ENCODE results near the gene RASGRP4. TPM values are rescaled to one million over a fixed set of nuclear protein-coding genes. Genes with fewer than 3 reads are reported as not detected.

RASGRP4 gene
- total RNA-seq, 1 donor from 2014 or later, result not detected

DNA sequence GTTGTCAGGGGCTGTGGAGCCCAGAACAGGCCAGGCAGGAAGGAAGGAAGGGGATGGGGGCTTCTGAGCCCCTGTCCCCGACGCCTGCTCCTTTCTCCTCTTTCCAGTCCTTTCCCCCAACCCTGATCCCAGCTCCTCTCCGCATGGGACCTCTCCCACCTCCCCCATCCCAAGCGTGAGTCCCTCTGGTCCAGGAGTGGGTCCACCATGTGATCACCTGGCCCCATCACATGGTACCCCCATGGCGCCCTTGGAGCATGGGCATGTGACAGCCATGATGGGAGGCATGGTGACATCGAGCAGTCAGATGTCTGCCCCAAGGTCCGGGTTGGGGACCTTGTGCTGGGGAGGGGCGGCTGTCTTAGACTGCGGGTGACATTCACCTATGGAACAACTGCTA lies 16.7 kb upstream of the RASGRP4 start:
- TF ChIP-seq CTCF (IDR thresholded peaks at IDR 0.05; ENCODE audit: insufficient read depth, low read depth, low read length), result no peak
- no peak for TF ChIP-seq EZH2 (IDR thresholded peaks at IDR 0.05; ENCODE audit: insufficient read depth, low read length)

DNA sequence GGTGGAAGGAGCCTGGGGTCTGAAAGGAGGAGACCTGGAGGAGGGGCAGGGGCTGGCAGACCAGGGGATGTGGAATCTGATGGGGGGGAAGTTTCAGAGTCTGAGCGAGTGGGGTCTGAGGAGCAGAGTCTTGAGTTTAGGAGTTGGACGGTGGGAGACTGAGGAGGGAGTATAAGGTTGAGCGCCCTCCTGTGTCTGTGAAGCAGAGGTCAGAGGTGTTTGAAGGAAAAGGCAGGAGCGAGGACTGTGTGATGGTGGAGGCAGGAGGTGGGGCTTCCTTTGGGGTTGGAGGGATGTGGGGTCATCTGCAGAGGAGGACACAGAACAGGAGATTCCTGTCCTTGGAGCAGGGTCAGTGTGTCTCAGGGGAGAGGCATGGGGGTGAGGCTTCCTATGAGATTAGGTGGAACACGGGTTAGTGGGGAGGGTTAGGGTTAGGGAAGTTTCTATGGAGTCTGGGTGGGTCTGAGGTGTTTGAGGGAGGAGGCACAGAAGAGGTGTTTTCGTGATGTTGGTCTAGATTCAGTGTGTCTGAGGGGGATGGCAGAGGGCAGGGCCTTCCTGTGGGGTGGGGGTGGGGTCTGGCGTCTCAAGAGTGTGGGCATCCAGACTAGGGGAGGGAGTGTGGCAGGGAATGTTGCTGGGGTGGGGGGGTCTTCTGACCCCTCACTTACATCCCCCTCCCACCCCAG lies 15.8 kb upstream of the RASGRP4 start:
- no peak overlapping the region for H3K4me3 ChIP-seq (ENCODE audit: insufficient read depth, low read depth, low read length)
- no peaks in the 10 kb centered on the region for H4K20me1 ChIP-seq (ENCODE audit: insufficient read depth, low read length)
- H3K4me1 ChIP-seq (ENCODE audit: insufficient read depth, low read length), result no peaks in the 10 kb centered on the region
- no peaks in the 10 kb centered on the region for H3K9me3 ChIP-seq (ENCODE audit: insufficient read depth, low read depth, low read length)
- no peak overlapping the region for H2AFZ ChIP-seq (ENCODE audit: low read depth, low read length)
- Mint-ChIP-seq H3K27me3 (ENCODE audit: low read depth, unreplicated experiment) (peaks cover 22% of the 10 kb centered on the region), H3K4me3 (ENCODE audit: unreplicated experiment) (no peak overlapping the region), H3K36me3 (ENCODE audit: low read depth, unreplicated experiment) (no peaks in the 10 kb centered on the region), H3K9me3 (ENCODE audit: unreplicated experiment) (no peaks in the 10 kb centered on the region), H3K4me1 (ENCODE audit: low read depth, unreplicated experiment) (no peaks in the 10 kb centered on the region), H3K27ac (ENCODE audit: unreplicated experiment) (no peak overlapping the region)
- DNase-seq (ENCODE audit: low read depth) (no peak), FAIRE-seq (no peak)
- H3K9ac ChIP-seq (ENCODE audit: low read length), result no peak overlapping the region
- no peaks in the 10 kb centered on the region for H3K36me3 ChIP-seq (ENCODE audit: insufficient read depth, low read length)
- no peak overlapping the region for H3K27ac ChIP-seq (ENCODE audit: low read depth, low read length)
- no peaks in the 10 kb centered on the region for H3K79me2 ChIP-seq (ENCODE audit: insufficient read depth, low read length)
- H3K27me3 ChIP-seq (ENCODE audit: insufficient read depth, low read length), result no peaks in the 10 kb centered on the region
- H3K4me2 ChIP-seq (ENCODE audit: low read length), result no peak overlapping the region
- TF ChIP-seq CTCF (IDR thresholded peaks at IDR 0.05; ENCODE audit: insufficient read depth, low read depth, low read length) (no peak), EZH2 (IDR thresholded peaks at IDR 0.05; ENCODE audit: insufficient read depth, low read length) (no peak)

More for the DNA sequence above, 16.7 kb upstream of the RASGRP4 start:
- Mint-ChIP-seq H3K9me3 (ENCODE audit: unreplicated experiment) (no peaks in the 10 kb centered on the region), H3K27me3 (ENCODE audit: low read depth, unreplicated experiment) (peaks cover 23% of the 10 kb centered on the region), H3K27ac (ENCODE audit: unreplicated experiment) (no peak overlapping the region), H3K4me1 (ENCODE audit: low read depth, unreplicated experiment) (no peaks in the 10 kb centered on the region), H3K4me3 (ENCODE audit: unreplicated experiment) (no peak overlapping the region), H3K36me3 (ENCODE audit: low read depth, unreplicated experiment) (no peaks in the 10 kb centered on the region)
- Histone ChIP-seq H4K20me1 (ENCODE audit: insufficient read depth, low read length) (no peaks in the 10 kb centered on the region), H3K4me1 (ENCODE audit: insufficient read depth, low read length) (no peaks in the 10 kb centered on the region), H3K27ac (ENCODE audit: low read depth, low read length) (no peak overlapping the region), H3K4me3 (ENCODE audit: insufficient read depth, low read depth, low read length) (no peak overlapping the region), H3K36me3 (ENCODE audit: insufficient read depth, low read length) (no peaks in the 10 kb centered on the region), H3K79me2 (ENCODE audit: insufficient read depth, low read length) (no peaks in the 10 kb centered on the region), H3K4me2 (ENCODE audit: low read length) (no peak overlapping the region), H3K9me3 (ENCODE audit: insufficient read depth, low read depth, low read length) (no peaks in the 10 kb centered on the region), H3K27me3 (ENCODE audit: insufficient read depth, low read length) (no peaks in the 10 kb centered on the region), H3K9ac (ENCODE audit: low read length) (no peak overlapping the region), H2AFZ (ENCODE audit: low read depth, low read length) (no peak overlapping the region)
- FAIRE-seq (no peak), DNase-seq (ENCODE audit: low read depth) (no peak)

GRCh38 chr19:38440592-38440991 lies 14.6 kb upstream of the RASGRP4 start:
- H3K27me3 Mint-ChIP-seq (ENCODE audit: low read depth, unreplicated experiment), result peaks cover 14% of the 10 kb centered on the region
- H3K4me3 ChIP-seq (ENCODE audit: insufficient read depth, low read depth, low read length), result no peak overlapping the region
- H3K36me3 ChIP-seq (ENCODE audit: insufficient read depth, low read length), result no peaks in the 10 kb centered on the region
- H3K27me3 ChIP-seq (ENCODE audit: insufficient read depth, low read length), result no peaks in the 10 kb centered on the region
- TF ChIP-seq EZH2 (IDR thresholded peaks at IDR 0.05; ENCODE audit: insufficient read depth, low read length) (no peak), CTCF (IDR thresholded peaks at IDR 0.05; ENCODE audit: insufficient read depth, low read depth, low read length) (no peak)
- H3K4me3 Mint-ChIP-seq (ENCODE audit: unreplicated experiment), result no peak overlapping the region
- no peak overlapping the region for H3K4me2 ChIP-seq (ENCODE audit: low read length)
- no peak overlapping the region for H3K27ac Mint-ChIP-seq (ENCODE audit: unreplicated experiment)
- H3K36me3 Mint-ChIP-seq (ENCODE audit: low read depth, unreplicated experiment), result no peaks in the 10 kb centered on the region
- FAIRE-seq, result no peak
- no peak overlapping the region for H3K9ac ChIP-seq (ENCODE audit: low read length)
- no peaks in the 10 kb centered on the region for H4K20me1 ChIP-seq (ENCODE audit: insufficient read depth, low read length)
- DNase-seq (ENCODE audit: low read depth), result no peak
- no peaks in the 10 kb centered on the region for H3K79me2 ChIP-seq (ENCODE audit: insufficient read depth, low read length)
- no peak overlapping the region for H3K27ac ChIP-seq (ENCODE audit: low read depth, low read length)
- no peaks in the 10 kb centered on the region for H3K9me3 ChIP-seq (ENCODE audit: insufficient read depth, low read depth, low read length)
- no peaks in the 10 kb centered on the region for H3K4me1 ChIP-seq (ENCODE audit: insufficient read depth, low read length)
- H2AFZ ChIP-seq (ENCODE audit: low read depth, low read length), result no peak overlapping the region
- H3K4me1 Mint-ChIP-seq (ENCODE audit: low read depth, unreplicated experiment), result no peaks in the 10 kb centered on the region
- H3K9me3 Mint-ChIP-seq (ENCODE audit: unreplicated experiment), result no peaks in the 10 kb centered on the region
